Measurements from ENCODE around the gene CAV1. TPM values are rescaled to one million over a fixed set of nuclear protein-coding genes. Genes with fewer than 3 reads are reported as not detected.

CAV1 gene
- total and polyA plus RNA-seq, 12 donors = 4.0 to 35.4 (median 9.7) TPM

- intact Hi-C loops (cut with DNase I) = no loop called here
- H3K4me1 ChIP-seq (replicated peaks in 1 of 2) = no peaks in the 10 kb centered on the region
- no peak for DNase-seq
- no peak overlapping the region for H3K27ac ChIP-seq
- no peak for TF ChIP-seq CTCF (IDR thresholded peaks at IDR 0.05)
- TF ChIP-seq POLR2A (IDR thresholded peaks at IDR 0.05) = no peak
- H3K27me3 ChIP-seq = peaks cover 2% of the 10 kb centered on the region
- 88 to 92% (median 90%) methylated on average over 3 of the region's 3 CpGs for WGBS, 4 donors
- no peak overlapping the region for H3K4me3 ChIP-seq
- H3K9me3 ChIP-seq (replicated peaks in 1 of 3) = no peaks in the 10 kb centered on the region
- H3K36me3 ChIP-seq (replicated peaks in 1 of 2) = no peaks in the 10 kb centered on the region
These were observed 7.4 kb downstream of the CAV1 start for GRCh38 chr7:116532102-116532688.

GRCh38 chr7:116534790-116535189 lies 10.0 kb downstream of the CAV1 start:
- H3K4me3 ChIP-seq = no peak overlapping the region
- 79 to 97% (median 84%) methylated on average over 2 of the region's 2 CpGs for WGBS, 4 donors

GRCh38 chr7:116535416-116535815 lies 10.6 kb downstream of the CAV1 start:
- TF ChIP-seq CTCF (IDR thresholded peaks at IDR 0.05) (no peak), POLR2A (IDR thresholded peaks at IDR 0.05) (no peak)
- no peak overlapping the region for H3K27ac ChIP-seq
- no peak overlapping the region for H3K4me3 ChIP-seq
- WGBS, 4 donors = 62 to 78% (median 73%) methylated on average over 1 of the region's 1 CpG
- no peaks in the 10 kb centered on the region for H3K36me3 ChIP-seq (replicated peaks in 1 of 2)
- no peaks in the 10 kb centered on the region for H3K27me3 ChIP-seq
- intact Hi-C loops (cut with DNase I) = no loop called here
- no peaks in the 10 kb centered on the region for H3K9me3 ChIP-seq (replicated peaks in 1 of 3)
- DNase-seq = no peak
- H3K4me1 ChIP-seq (replicated peaks in 1 of 2) = no peaks in the 10 kb centered on the region

More at GRCh38 chr7:116534790-116535189, 10.0 kb downstream of the CAV1 start:
- Histone ChIP-seq H3K27me3 (no peaks in the 10 kb centered on the region), H3K36me3 (replicated peaks in 1 of 2) (no peaks in the 10 kb centered on the region), H3K27ac (no peak overlapping the region), H3K9me3 (replicated peaks in 1 of 3) (no peaks in the 10 kb centered on the region), H3K4me1 (replicated peaks in 1 of 2) (no peaks in the 10 kb centered on the region)
- no peak for DNase-seq
- intact Hi-C loops (cut with DNase I) = no loop called here
- TF ChIP-seq POLR2A (IDR thresholded peaks at IDR 0.05) (no peak), CTCF (IDR thresholded peaks at IDR 0.05) (no peak)

GRCh38 chr7:116538138-116538537 lies 13.3 kb downstream of the CAV1 start:
- Histone ChIP-seq H3K4me3 (no peak overlapping the region), H3K36me3 (replicated peaks in 1 of 2) (no peaks in the 10 kb centered on the region), H3K4me1 (replicated peaks in 1 of 2) (no peaks in the 10 kb centered on the region), H3K9me3 (replicated peaks in 1 of 3) (no peaks in the 10 kb centered on the region), H3K27ac (no peak overlapping the region), H3K27me3 (no peaks in the 10 kb centered on the region)
- intact Hi-C loops (cut with DNase I) = no loop called here
- 64 to 75% (median 71%) methylated on average over 2 of the region's 2 CpGs for WGBS, 4 donors
- no peak for TF ChIP-seq POLR2A (IDR thresholded peaks at IDR 0.05)
- TF ChIP-seq CTCF (IDR thresholded peaks at IDR 0.05) = no peak
- no peak for DNase-seq
